K562 (cell line): ENCODE data around the gene SPHK2. TPM values are rescaled to one million over a fixed set of nuclear protein-coding genes. Genes with fewer than 3 reads are reported as not detected.
A peak's percentile ranks its signal among the peaks of the same experiment; 100 is the strongest.

ENCODE experiments used
- CCNT2 ChIP-seq: IDR thresholded peaks from 2 replicates; pipeline ENCODE4 v1.6.1; 2011; ENCODE audit warnings: borderline replicate concordance, low read depth, mild to moderate bottlenecking, moderate library complexity, mixed read lengths, low read length; ENCODE audit not compliant: insufficient read length; ENCODE audit errors: extremely low read depth
- DPF2 ChIP-seq: fragments of 450-650 bp; IDR thresholded peaks from 2 replicates; pipeline ENCODE4 v1.6.1; 2016
- ETS2 ChIP-seq: IDR thresholded peaks from 2 replicates; pipeline ENCODE4 v1.6.1; 2016; ENCODE audit warnings: borderline replicate concordance, missing genetic modification characterization, mild to moderate bottlenecking, moderate library complexity, missing compliant biosample characterization; ENCODE audit not compliant: poor library complexity, severe bottlenecking
- FOXM1 ChIP-seq, 2 experiments: fragments of 450-650 bp in 1 of 2; sonication (generic) in 1 of 2; formaldehyde crosslinking in 1 of 2; IDR thresholded peaks; 2 replicates each; pipeline versions ENCODE4 v1.6.1 to v1.9.0; 2017 to 2022; ENCODE audit warnings: low read depth in 2 of 2, mild to moderate bottlenecking in 2 of 2, missing genetic modification reagents in 1 of 2, moderate library complexity in 1 of 2
- GABPB2 ChIP-seq: fragments of 250-450 bp; sonication (Bioruptor Pico); conservative IDR thresholded peaks from 2 replicates; pipeline ENCODE4 v1.5.1; 2021; ENCODE audit warnings: mild to moderate bottlenecking
- HBP1 ChIP-seq: fragments of 450-650 bp; formaldehyde crosslinking; IDR thresholded peaks from 2 replicates; pipeline ENCODE4 v1.4.0; 2022; ENCODE audit warnings: missing genetic modification characterization
- HOMEZ ChIP-seq: fragments of 250-450 bp; sonication (Bioruptor Pico); IDR thresholded peaks from 2 replicates; pipeline ENCODE4 v1.4.0; 2020; ENCODE audit warnings: mild to moderate bottlenecking, moderate library complexity
- MAFG ChIP-seq: fragments of 450-650 bp; conservative IDR thresholded peaks from 2 replicates; pipeline ENCODE4 v1.6.1; 2016; ENCODE audit warnings: missing genetic modification characterization, missing compliant biosample characterization
- MBD2 ChIP-seq: sonication (generic); IDR thresholded peaks from 2 replicates; pipeline ENCODE4 v1.6.1; 2016; ENCODE audit warnings: low read depth, borderline replicate concordance
- MTA3 ChIP-seq: fragments of 450-650 bp; formaldehyde crosslinking; IDR thresholded peaks from 2 replicates; pipeline ENCODE4 v1.6.1; 2017; ENCODE audit warnings: mild to moderate bottlenecking, borderline replicate concordance
- MXI1 ChIP-seq: IDR thresholded peaks from 2 replicates; pipeline ENCODE4 v1.6.1; 2011; ENCODE audit warnings: low read depth, mild to moderate bottlenecking, improper control_type of control experiment, low read length
- NELFE ChIP-seq: IDR thresholded peaks from 2 replicates; pipeline ENCODE4 v1.6.1; 2011; ENCODE audit warnings: mild to moderate bottlenecking; ENCODE audit not compliant: insufficient read depth, insufficient read length
- PKNOX1 ChIP-seq: fragments of 450-650 bp; IDR thresholded peaks from 2 replicates; pipeline ENCODE4 v1.6.1; 2016
- RNF219 ChIP-seq: fragments of 250-450 bp; sonication (Bioruptor Pico); IDR thresholded peaks from 2 replicates; pipeline ENCODE4 v1.5.0; 2022; ENCODE audit warnings: mild to moderate bottlenecking
- XRCC4 ChIP-seq: IDR thresholded peaks from one replicate; pipeline ENCODE4 v1.6.1; 2011; ENCODE audit not compliant: insufficient read depth, insufficient read length; ENCODE audit errors: extremely low read depth
- ZKSCAN3 ChIP-seq: fragments of 250-450 bp; sonication (Bioruptor Pico); IDR thresholded peaks from 2 replicates; pipeline ENCODE4 v1.4.0; 2020
- ZNF507 ChIP-seq: conservative IDR thresholded peaks from 2 replicates; pipeline ENCODE4 v1.6.1; 2017; ENCODE audit warnings: missing genetic modification characterization, missing compliant biosample characterization
- ZNF696 ChIP-seq: fragments of 250-450 bp; sonication (Bioruptor Pico); conservative IDR thresholded peaks from 2 replicates; pipeline ENCODE4 v1.4.0; 2020; ENCODE audit warnings: mild to moderate bottlenecking, moderate library complexity
- ZNF77 ChIP-seq: fragments of 250-450 bp; sonication (Bioruptor Pico); IDR thresholded peaks from 2 replicates; pipeline ENCODE4 v1.5.0; 2020
- polyA plus RNA-seq, 8 experiments: library from polyadenylated mRNA; depleted of rRNA in 4 of 8; stranded (reverse) in 5 of 8; unstranded in 3 of 8; fragments of >200 nt; fragmentation: Nextera tagmentation in 2 of 8; fragmentation: Illumina TruSeq in 1 of 8; extraction: Ambion mirVana in 2 of 8; extraction: Trizol in 1 of 8; gene quantifications; 2 replicates each; pipeline versions ENCODE4 v1.2.1 to v1.2.3, GENCODE V29; 2011 to 2014; ENCODE audit warnings: inconsistent platforms in 1 of 8, missing spikeins in 1 of 8
- total RNA-seq, 7 experiments: library from RNA; depleted of rRNA in 6 of 7; stranded (reverse); fragments of >200 nt in 6 of 7; fragmentation: Illumina TruSeq in 2 of 7; extraction: Trizol in 2 of 7; gene quantifications; 2 replicates each; pipeline versions ENCODE4 v1.2.1 to v1.2.3, GENCODE V29; 2011 to 2021; ENCODE audit warnings: low replicate concordance in 1 of 7
- TF ChIP-seq, protein P1 (sequence below): fragments of 250-450 bp; sonication (Bioruptor Pico); IDR thresholded peaks from 2 replicates; pipeline ENCODE4 v1.8.0; 2022; ENCODE audit warnings: inconsistent platforms

The SPHK2 gene
- total and polyA plus RNA-seq, 9 of the 15 experiments (the other 6 are each of a cell fraction or from before 2014, with no cell fraction given), result 0.10 to 15.2 (median 2.9) TPM

GRCh38 chr19:48644839-48645619 is 25.7 kb downstream of the SPHK2 start (continued):
- TF ChIP-seq XRCC4 (no peak), NELFE (no peak), MXI1 (no peak), PKNOX1 (no peak), DPF2 (0 out of 2 replicates have a peak, but pooled peaks have one; percentile 13), FOXM1 (IDR thresholded peaks at IDR 0.05; ENCODE audit: low read depth) (no peak), FOXM1 (CRISPR knock-in tag; IDR thresholded peaks at IDR 0.05; ENCODE audit: low read depth) (no peak), MBD2 (peak; percentile 82), ZNF696 (CRISPR knock-in tag) (no peak), ZKSCAN3 (no peak), ZNF507 (tag) (no peak), RNF219 (CRISPR knock-in tag) (no peak), MTA3 (peak; percentile 10; the same call in 1 of the 2 replicates), GABPB2 (no peak), HBP1 (CRISPR knock-in tag) (no peak), ETS2 (tag) (no peak), CCNT2 (no peak), ZNF77 (CRISPR knock-in tag) (no peak), MAFG (tag) (no peak), HOMEZ (CRISPR knock-in tag) (no peak)
- TF ChIP-seq, protein P1, sequence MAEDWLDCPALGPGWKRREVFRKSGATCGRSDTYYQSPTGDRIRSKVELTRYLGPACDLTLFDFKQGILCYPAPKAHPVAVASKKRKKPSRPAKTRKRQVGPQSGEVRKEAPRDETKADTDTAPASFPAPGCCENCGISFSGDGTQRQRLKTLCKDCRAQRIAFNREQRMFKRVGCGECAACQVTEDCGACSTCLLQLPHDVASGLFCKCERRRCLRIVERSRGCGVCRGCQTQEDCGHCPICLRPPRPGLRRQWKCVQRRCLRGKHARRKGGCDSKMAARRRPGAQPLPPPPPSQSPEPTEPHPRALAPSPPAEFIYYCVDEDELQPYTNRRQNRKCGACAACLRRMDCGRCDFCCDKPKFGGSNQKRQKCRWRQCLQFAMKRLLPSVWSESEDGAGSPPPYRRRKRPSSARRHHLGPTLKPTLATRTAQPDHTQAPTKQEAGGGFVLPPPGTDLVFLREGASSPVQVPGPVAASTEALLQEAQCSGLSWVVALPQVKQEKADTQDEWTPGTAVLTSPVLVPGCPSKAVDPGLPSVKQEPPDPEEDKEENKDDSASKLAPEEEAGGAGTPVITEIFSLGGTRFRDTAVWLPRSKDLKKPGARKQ (CRISPR knock-in tag), result no peak
